Measurements from ENCODE around the gene OGG1. TPM values are rescaled to one million over a fixed set of nuclear protein-coding genes. Genes with fewer than 3 reads are reported as not detected.
A peak's percentile ranks its signal among the peaks of the same experiment; 100 is the strongest.

The OGG1 gene
- total RNA-seq, 4 donors from 2014 or later, result 51.2 to 163 (median 74.1) TPM

- peak overlapping the region; percentile 34 to 68 (median 51) for H3K27ac ChIP-seq
- H3K36me3 ChIP-seq, result peaks cover 0 to 49% (median 0%) of the 10 kb centered on the region in 3 donors
- peaks cover 10 to 31% (median 17%) of the 10 kb centered on the region in 4 donors for H3K4me1 ChIP-seq
Measured at GRCh38 chr3:9779721-9780457, 30.1 kb downstream of the OGG1 start.

GRCh38 chr3:9780458-9780812 lies 30.7 kb downstream of the OGG1 start:
- no peak for TF ChIP-seq POLR2A (IDR thresholded peaks at IDR 0.05)
- TF ChIP-seq CTCF (IDR thresholded peaks at IDR 0.05), result no peak
- Histone ChIP-seq H3K9me3 (no peaks in the 10 kb centered on the region), H3K27me3 (no peaks in the 10 kb centered on the region), H3K4me3 (no peak overlapping the region), H3K27ac (peak overlapping the region; percentile 34 to 68 (median 51)), H3K4me1 (peaks cover 10 to 31% (median 17%) of the 10 kb centered on the region in 4 donors), H3K36me3 (peaks cover 0 to 55% (median 0%) of the 10 kb centered on the region in 3 donors)
- DNase-seq, result peak in 1 of 3 donors; percentile 20

More at GRCh38 chr3:9779721-9780457, 30.1 kb downstream of the OGG1 start:
- no peaks in the 10 kb centered on the region for H3K9me3 ChIP-seq
- peak in 2 of 3 donors; percentile 67 to 79 for DNase-seq
- H3K27me3 ChIP-seq, result no peaks in the 10 kb centered on the region
- TF ChIP-seq POLR2A (IDR thresholded peaks at IDR 0.05) (no peak), CTCF (IDR thresholded peaks at IDR 0.05) (no peak)
- H3K4me3 ChIP-seq, result no peak overlapping the region

GRCh38 chr3:9780910-9781309 lies 31.2 kb downstream of the OGG1 start:
- no peak for DNase-seq

GRCh38 chr3:9781551-9781950 lies 31.8 kb downstream of the OGG1 start:
- peaks cover 0 to 66% (median 0%) of the 10 kb centered on the region in 3 donors for H3K36me3 ChIP-seq
- peaks cover 10 to 31% (median 17%) of the 10 kb centered on the region in 4 donors for H3K4me1 ChIP-seq

More at GRCh38 chr3:9780910-9781309, 31.2 kb downstream of the OGG1 start:
- H3K4me1 ChIP-seq, result peaks cover 10 to 31% (median 17%) of the 10 kb centered on the region in 4 donors
- no peaks in the 10 kb centered on the region for H3K9me3 ChIP-seq
- peak overlapping the region in 3 of 4 donors; percentile 34 to 68 (median 57) for H3K27ac ChIP-seq
- H3K4me3 ChIP-seq, result no peak overlapping the region
- H3K27me3 ChIP-seq, result no peaks in the 10 kb centered on the region
- H3K36me3 ChIP-seq, result peaks cover 0 to 59% (median 0%) of the 10 kb centered on the region in 3 donors
- TF ChIP-seq POLR2A (IDR thresholded peaks at IDR 0.05) (no peak), CTCF (IDR thresholded peaks at IDR 0.05) (no peak)

GRCh38 chr3:9781978-9782603 lies 32.3 kb downstream of the OGG1 start:
- Histone ChIP-seq H3K4me1 (peaks cover 10 to 31% (median 17%) of the 10 kb centered on the region in 4 donors), H3K27ac (no peak overlapping the region), H3K4me3 (no peak overlapping the region), H3K27me3 (no peaks in the 10 kb centered on the region), H3K9me3 (no peaks in the 10 kb centered on the region), H3K36me3 (peaks cover 0 to 71% (median 0%) of the 10 kb centered on the region in 3 donors)
- peak in 1 of 3 donors; percentile 3 for DNase-seq
- no peak for TF ChIP-seq CTCF (IDR thresholded peaks at IDR 0.05)
- TF ChIP-seq POLR2A (IDR thresholded peaks at IDR 0.05), result no peak

More at GRCh38 chr3:9781551-9781950, 31.8 kb downstream of the OGG1 start:
- peak in 1 of 3 donors; percentile 21 for DNase-seq
- H3K9me3 ChIP-seq, result no peaks in the 10 kb centered on the region
- TF ChIP-seq CTCF (IDR thresholded peaks at IDR 0.05) (no peak), POLR2A (IDR thresholded peaks at IDR 0.05) (no peak)
- H3K27ac ChIP-seq, result no peak overlapping the region
- H3K27me3 ChIP-seq, result no peaks in the 10 kb centered on the region
- no peak overlapping the region for H3K4me3 ChIP-seq
